HFFc6 (cell line): Measurements from ENCODE around the gene TPST1. TPM values are rescaled to one million over a fixed set of nuclear protein-coding genes. Genes with fewer than 3 reads are reported as not detected.

Experiments
- DNase-seq: peaks from one replicate; pipeline ENCODE4 v3.0.0-alpha.2; 2018
- H3K27ac Mint-ChIP-seq: 2 replicates; pipeline ENCODE4 v1.8.0; 2020; ENCODE audit warnings: mild to moderate bottlenecking, mixed read lengths
- H3K27me3 Mint-ChIP-seq: 2 replicates; pipeline ENCODE4 v1.8.0; 2021; ENCODE audit warnings: mild to moderate bottlenecking, moderate library complexity, mixed read lengths; ENCODE audit not compliant: insufficient read depth
- H3K36me3 Mint-ChIP-seq: 2 replicates; pipeline ENCODE4 v1.8.0; 2021; ENCODE audit warnings: low read depth, mixed read lengths
- H3K4me1 Mint-ChIP-seq: 2 replicates; pipeline ENCODE4 v1.8.0; 2020; ENCODE audit warnings: low read depth, mixed read lengths
- H3K4me3 Mint-ChIP-seq: 2 replicates; pipeline ENCODE4 v1.8.0; 2020; ENCODE audit warnings: mild to moderate bottlenecking, moderate library complexity, mixed read lengths
- H3K9me3 Mint-ChIP-seq: 2 replicates; pipeline ENCODE4 v1.8.0; 2020; ENCODE audit warnings: mild to moderate bottlenecking, mixed read lengths
- total RNA-seq, 6 experiments: library from RNA; stranded (reverse); fragmentation: NEBNext Ultra II Directional; extraction: Animal tissue kit (Norgen Biotek cat#: 25700); gene quantifications; 2 replicates in 1 of 6; 3 replicates in 5 of 6; pipeline ENCODE4 v1.2.3, GENCODE V29; 2021
- TF ChIP-seq, protein P1 (sequence below): fragments of 200-600 bp; sonication (generic); IDR thresholded peaks from 2 replicates; pipeline ENCODE4 v1.5.0; 2021; ENCODE audit warnings: antibody characterized with exemption, mild to moderate bottlenecking

Gene TPST1
- total RNA-seq, 6 experiments from 2014 or later = 21.7 to 36.1 (median 29.2) TPM

DNA sequence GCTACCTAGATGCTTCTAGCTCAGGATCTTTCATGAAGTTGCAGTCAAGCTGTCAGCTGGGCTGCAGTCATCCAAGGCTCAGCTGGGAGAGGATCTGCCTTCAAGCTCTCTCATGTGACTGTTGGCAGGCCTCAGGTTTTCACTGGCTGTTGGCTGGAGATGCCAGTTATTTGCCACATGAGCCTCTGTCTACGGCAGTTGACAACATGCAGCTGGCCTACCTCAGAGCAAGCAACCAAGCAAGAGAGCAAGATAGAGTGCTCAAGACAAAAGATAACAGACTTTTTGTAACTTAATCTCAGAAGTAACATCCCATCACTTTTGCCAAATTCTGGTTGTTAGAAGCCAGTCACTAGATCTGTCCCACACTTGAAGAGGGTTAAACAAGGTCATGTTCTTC, 125.8 kb downstream of the TPST1 start:
- H3K27ac Mint-ChIP-seq = no peak overlapping the region
- H3K4me1 Mint-ChIP-seq = peaks cover 38% of the 10 kb centered on the region
- no peaks in the 10 kb centered on the region; the same call in 1 of the 2 replicates for H3K27me3 Mint-ChIP-seq
- TF ChIP-seq, protein P1, sequence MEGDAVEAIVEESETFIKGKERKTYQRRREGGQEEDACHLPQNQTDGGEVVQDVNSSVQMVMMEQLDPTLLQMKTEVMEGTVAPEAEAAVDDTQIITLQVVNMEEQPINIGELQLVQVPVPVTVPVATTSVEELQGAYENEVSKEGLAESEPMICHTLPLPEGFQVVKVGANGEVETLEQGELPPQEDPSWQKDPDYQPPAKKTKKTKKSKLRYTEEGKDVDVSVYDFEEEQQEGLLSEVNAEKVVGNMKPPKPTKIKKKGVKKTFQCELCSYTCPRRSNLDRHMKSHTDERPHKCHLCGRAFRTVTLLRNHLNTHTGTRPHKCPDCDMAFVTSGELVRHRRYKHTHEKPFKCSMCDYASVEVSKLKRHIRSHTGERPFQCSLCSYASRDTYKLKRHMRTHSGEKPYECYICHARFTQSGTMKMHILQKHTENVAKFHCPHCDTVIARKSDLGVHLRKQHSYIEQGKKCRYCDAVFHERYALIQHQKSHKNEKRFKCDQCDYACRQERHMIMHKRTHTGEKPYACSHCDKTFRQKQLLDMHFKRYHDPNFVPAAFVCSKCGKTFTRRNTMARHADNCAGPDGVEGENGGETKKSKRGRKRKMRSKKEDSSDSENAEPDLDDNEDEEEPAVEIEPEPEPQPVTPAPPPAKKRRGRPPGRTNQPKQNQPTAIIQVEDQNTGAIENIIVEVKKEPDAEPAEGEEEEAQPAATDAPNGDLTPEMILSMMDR = no peak
- no peaks in the 10 kb centered on the region for H3K9me3 Mint-ChIP-seq
- 0 out of 2 replicates have a peak, but pooled peaks cover 4% of the 10 kb centered on the region for H3K36me3 Mint-ChIP-seq
- no peak for DNase-seq
- no peak overlapping the region for H3K4me3 Mint-ChIP-seq

DNA sequence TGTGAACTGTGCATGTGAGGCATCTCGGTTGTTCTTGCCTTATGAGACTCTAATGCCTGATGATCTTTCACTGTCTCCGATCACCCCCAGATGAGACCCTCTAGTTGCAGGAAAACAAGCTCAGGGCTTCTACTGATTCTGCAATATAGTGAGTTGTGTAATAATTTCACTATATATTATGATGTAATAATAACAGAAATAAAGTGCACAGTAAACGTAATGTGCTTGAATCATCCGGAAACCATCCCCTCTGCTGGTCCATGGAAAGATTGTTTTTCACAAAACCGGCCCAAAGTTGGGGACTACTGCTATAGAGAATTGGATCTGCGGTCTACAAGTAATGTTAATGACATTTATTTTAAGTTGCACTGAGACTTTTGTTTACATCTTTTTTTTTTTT, 126.7 kb downstream of the TPST1 start:
- DNase-seq = no peak
- H3K9me3 Mint-ChIP-seq = peaks cover 5% of the 10 kb centered on the region
- peaks cover 12% of the 10 kb centered on the region for H3K36me3 Mint-ChIP-seq
- no peaks in the 10 kb centered on the region; the same call in 1 of the 2 replicates for H3K27me3 Mint-ChIP-seq
- no peak overlapping the region for H3K27ac Mint-ChIP-seq
- H3K4me1 Mint-ChIP-seq = peaks cover 29% of the 10 kb centered on the region
- no peak overlapping the region for H3K4me3 Mint-ChIP-seq
- TF ChIP-seq, protein P1 = no peak

DNA sequence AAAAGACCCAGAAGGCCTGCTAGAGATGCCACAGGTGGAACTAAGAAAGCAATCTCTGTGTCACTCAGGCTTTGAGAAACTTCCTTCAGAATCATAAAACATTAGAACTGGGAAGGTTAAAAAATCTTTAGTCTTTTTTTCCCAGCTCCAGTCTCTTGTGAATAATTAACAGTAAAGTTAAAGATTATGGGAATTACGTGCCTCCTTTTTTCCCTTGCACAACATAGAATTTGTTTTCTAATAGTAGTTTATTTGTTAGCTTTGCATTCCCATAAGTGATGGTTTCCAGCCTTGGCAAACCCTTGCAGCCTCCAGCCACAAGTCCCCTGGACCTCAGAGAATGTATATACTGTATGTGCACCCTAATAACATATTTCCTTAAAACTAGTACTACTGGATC, 128.3 kb downstream of the TPST1 start:
- Mint-ChIP-seq H3K27me3 (no peaks in the 10 kb centered on the region; the same call in 1 of the 2 replicates), H3K36me3 (peaks cover 14% of the 10 kb centered on the region), H3K4me1 (peaks cover 19% of the 10 kb centered on the region; the same call in 1 of the 2 replicates), H3K4me3 (no peak overlapping the region), H3K9me3 (peaks cover 5% of the 10 kb centered on the region), H3K27ac (no peak overlapping the region)
- TF ChIP-seq, protein P1 = no peak
- DNase-seq = no peak

DNA sequence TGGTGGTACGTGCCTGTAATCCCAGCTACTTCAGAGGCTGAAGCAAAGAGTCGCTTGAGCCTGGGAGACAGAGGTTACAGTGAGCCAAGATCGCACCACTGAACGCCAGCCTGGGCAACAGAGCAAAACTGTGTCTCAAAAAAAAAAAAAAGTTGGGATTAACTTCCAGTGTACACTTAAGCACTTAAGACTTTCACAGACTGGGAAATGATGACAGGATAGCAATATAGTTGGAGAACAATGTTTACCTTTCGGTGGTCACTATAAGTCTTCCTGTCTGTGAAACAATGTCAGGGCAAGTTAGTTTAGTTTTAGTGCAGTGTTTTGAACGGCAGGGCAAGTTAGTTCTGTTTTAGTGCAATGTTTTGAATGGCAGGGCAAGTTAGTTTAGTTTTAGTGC, 130.2 kb downstream of the TPST1 start:
- Mint-ChIP-seq H3K4me1 (peaks cover 19% of the 10 kb centered on the region; the same call in 1 of the 2 replicates), H3K4me3 (no peak overlapping the region), H3K9me3 (peaks cover 21% of the 10 kb centered on the region), H3K27ac (no peak overlapping the region), H3K27me3 (no peaks in the 10 kb centered on the region; the same call in 1 of the 2 replicates), H3K36me3 (peaks cover 29% of the 10 kb centered on the region)
- TF ChIP-seq, protein P1 = no peak
- DNase-seq = no peak

DNA sequence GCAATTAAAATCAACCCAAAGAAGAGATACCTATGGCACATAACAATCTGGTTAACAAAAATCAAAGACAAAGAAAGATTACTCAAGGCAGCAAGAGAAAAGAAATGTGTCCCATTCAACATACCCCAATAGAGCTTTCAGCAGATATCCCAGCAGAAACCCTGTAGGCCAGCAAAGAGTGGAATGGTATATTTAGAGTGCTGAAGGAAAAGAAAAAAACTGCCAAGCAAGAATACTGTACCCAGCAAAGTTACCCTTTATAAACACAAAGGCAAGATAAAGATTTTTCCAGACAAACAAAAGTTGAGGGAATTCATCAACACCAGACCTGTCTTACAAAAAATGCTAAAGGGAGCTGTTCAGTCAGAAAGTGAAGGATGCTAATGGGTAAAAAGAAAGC, 131.6 kb downstream of the TPST1 start:
- no peaks in the 10 kb centered on the region; the same call in 1 of the 2 replicates for H3K27me3 Mint-ChIP-seq

More for the DNA sequence above, 131.6 kb downstream of the TPST1 start:
- no peak for DNase-seq
- H3K36me3 Mint-ChIP-seq = peaks cover 32% of the 10 kb centered on the region
- H3K4me1 Mint-ChIP-seq = peaks cover 8% of the 10 kb centered on the region; the same call in 1 of the 2 replicates
- TF ChIP-seq, protein P1 = no peak
- no peak overlapping the region for H3K27ac Mint-ChIP-seq
- H3K9me3 Mint-ChIP-seq = peaks cover 23% of the 10 kb centered on the region
- no peak overlapping the region for H3K4me3 Mint-ChIP-seq
